ENCODE data around the gene NOL3. TPM values are rescaled to one million over a fixed set of nuclear protein-coding genes. Genes with fewer than 3 reads are reported as not detected.
A peak's percentile ranks its signal among the peaks of the same experiment; 100 is the strongest.

Gene NOL3
- total RNA-seq, 2 experiments from 2014 or later: 14.8 to 20.1 TPM

GRCh38 chr16:67192781-67193361 is 22.5 kb downstream of the NOL3 start:
- ChIA-PET CTCF (interaction anchor here (0.9 to 2.0 kb wide), 7 partner anchors 32 to 239 kb away, joined by 3 to 8 read pairs (median 4); partner anchors contain the start of genes CES3 and TMEM208), POLR2A (interaction anchor here (0.7 to 1.5 kb wide), 4 partner anchors 17 to 54 kb away, joined by 3 to 5 read pairs (median 4); partner anchors contain the start of genes FBXL8, FHOD1 and TRADD)
- no peaks in the 10 kb centered on the region for H3K27me3 Mint-ChIP-seq
- peak; percentile 45 for DNase-seq
- H3K36me3 Mint-ChIP-seq: peaks cover 24% of the 10 kb centered on the region
- peak overlapping the region; percentile 91 for H3K4me3 Mint-ChIP-seq
- intact Hi-C loops (cut with micrococcal nuclease): loop anchor here (1.0 kb wide), 2 partner anchors 10 to 34 kb away; partner anchors contain the start of genes MATCAP1 and TMEM208
- H3K4me1 Mint-ChIP-seq (ENCODE audit: low read depth): peaks cover 39% of the 10 kb centered on the region
- no peaks in the 10 kb centered on the region for H3K9me3 Mint-ChIP-seq
- H3K27ac Mint-ChIP-seq: peak overlapping the region; percentile 86

GRCh38 chr16:67193536-67193935 is 23.2 kb downstream of the NOL3 start:
- Mint-ChIP-seq H3K36me3 (peaks cover 24% of the 10 kb centered on the region), H3K27ac (peak overlapping the region; percentile 86), H3K9me3 (no peaks in the 10 kb centered on the region), H3K27me3 (no peaks in the 10 kb centered on the region), H3K4me1 (ENCODE audit: low read depth) (peaks cover 39% of the 10 kb centered on the region), H3K4me3 (peak overlapping the region; percentile 91)
- CTCF ChIA-PET: interaction anchor here (1.4 to 2.0 kb wide), 3 partner anchors 33 to 240 kb away, joined by 3 to 7 read pairs (median 6); partner anchors contain the start of gene TMEM208
- DNase-seq: no peak
- intact Hi-C loops (cut with micrococcal nuclease): no loop called here
- POLR2A ChIA-PET: interaction anchor here (1.5 kb wide), 1 partner anchor 34 kb away, joined by 5 read pairs; the partner anchor contains the start of genes FBXL8 and TRADD

- POLR2A ChIA-PET: interaction anchor here (0.7 kb wide), 1 partner anchor 90 kb away, joined by 3 read pairs; no protein-coding TSS in a partner anchor
- H3K4me1 Mint-ChIP-seq (ENCODE audit: low read depth): peaks cover 39% of the 10 kb centered on the region
- intact Hi-C loops (cut with micrococcal nuclease): no loop called here
- peak overlapping the region; percentile 91 for H3K4me3 Mint-ChIP-seq
- H3K27ac Mint-ChIP-seq: peak overlapping the region; percentile 47
- CTCF ChIA-PET: interaction anchor here (2.0 kb wide), 1 partner anchor 39 kb away, joined by 7 read pairs; no protein-coding TSS in a partner anchor
- no peak for DNase-seq
- no peaks in the 10 kb centered on the region for H3K9me3 Mint-ChIP-seq
- no peaks in the 10 kb centered on the region for H3K27me3 Mint-ChIP-seq
- H3K36me3 Mint-ChIP-seq: peaks cover 24% of the 10 kb centered on the region
Observed at GRCh38 chr16:67194260-67194659, 23.9 kb downstream of the NOL3 start.

- intact Hi-C loops (cut with micrococcal nuclease): no loop called here
- DNase-seq: no peak
- Mint-ChIP-seq H3K36me3 (peaks cover 28% of the 10 kb centered on the region), H3K27ac (no peak overlapping the region), H3K4me3 (no peak overlapping the region), H3K27me3 (no peaks in the 10 kb centered on the region), H3K4me1 (ENCODE audit: low read depth) (peaks cover 39% of the 10 kb centered on the region), H3K9me3 (no peaks in the 10 kb centered on the region)
- ChIA-PET CTCF (no interaction called here), POLR2A (no interaction called here)
Observed at GRCh38 chr16:67195676-67196075, 25.3 kb downstream of the NOL3 start.

GRCh38 chr16:67196881-67197280 is 26.5 kb downstream of the NOL3 start:
- Mint-ChIP-seq H3K36me3 (peaks cover 32% of the 10 kb centered on the region), H3K27me3 (no peaks in the 10 kb centered on the region), H3K27ac (no peak overlapping the region), H3K4me3 (no peak overlapping the region), H3K4me1 (ENCODE audit: low read depth) (peaks cover 30% of the 10 kb centered on the region), H3K9me3 (no peaks in the 10 kb centered on the region)
- ChIA-PET POLR2A (no interaction called here), CTCF (interaction anchor here (1.8 to 2.2 kb wide), 2 partner anchors 27 to 47 kb away, joined by 7 to 9 read pairs; no protein-coding TSS in a partner anchor)
- intact Hi-C loops (cut with micrococcal nuclease): no loop called here
- DNase-seq: no peak

- no peaks in the 10 kb centered on the region for H3K27me3 Mint-ChIP-seq
- POLR2A ChIA-PET: interaction anchor here (1.4 kb wide), 1 partner anchor 9 kb away, joined by 4 read pairs; no protein-coding TSS in a partner anchor
- intact Hi-C loops (cut with micrococcal nuclease): no loop called here
- peaks cover 29% of the 10 kb centered on the region for H3K36me3 Mint-ChIP-seq
- H3K27ac Mint-ChIP-seq: no peak overlapping the region
- H3K4me1 Mint-ChIP-seq (ENCODE audit: low read depth): peaks cover 27% of the 10 kb centered on the region
- no peak for DNase-seq
- CTCF ChIA-PET: interaction anchor here (0.6 to 2.2 kb wide), 16 partner anchors 9 to 288 kb away, joined by 3 to 9 read pairs (median 3); partner anchors contain the start of gene TMEM208
- no peaks in the 10 kb centered on the region for H3K9me3 Mint-ChIP-seq
- no peak overlapping the region for H3K4me3 Mint-ChIP-seq
Observed at GRCh38 chr16:67197704-67198103, 27.4 kb downstream of the NOL3 start.

- intact Hi-C loops (cut with micrococcal nuclease): no loop called here
- no peaks in the 10 kb centered on the region for H3K9me3 Mint-ChIP-seq
- ChIA-PET POLR2A (interaction anchor here (1.4 kb wide), 1 partner anchor 9 kb away, joined by 4 read pairs; no protein-coding TSS in a partner anchor), CTCF (interaction anchor here (0.6 to 2.2 kb wide), 17 partner anchors 10 to 287 kb away, joined by 3 to 9 read pairs (median 3); partner anchors contain the start of gene TMEM208)
- peaks cover 21% of the 10 kb centered on the region for H3K4me1 Mint-ChIP-seq (ENCODE audit: low read depth)
- DNase-seq: peak; percentile 41
- no peak overlapping the region for H3K27ac Mint-ChIP-seq
- no peak overlapping the region for H3K4me3 Mint-ChIP-seq
- peaks cover 27% of the 10 kb centered on the region for H3K36me3 Mint-ChIP-seq
- H3K27me3 Mint-ChIP-seq: no peaks in the 10 kb centered on the region
Observed at GRCh38 chr16:67198238-67198734, 27.9 kb downstream of the NOL3 start.

- DNase-seq: no peak
- intact Hi-C loops (cut with micrococcal nuclease): no loop called here
- ChIA-PET CTCF (interaction anchor here (1.3 to 2.2 kb wide), 3 partner anchors 10 to 234 kb away, joined by 3 to 9 read pairs (median 8); no protein-coding TSS in a partner anchor), POLR2A (no interaction called here)
- no peak within 1 kb of the TSS for H3K27ac Mint-ChIP-seq
- peaks cover 22% of the 10 kb centered on the region for H3K36me3 Mint-ChIP-seq
- H3K4me1 Mint-ChIP-seq (ENCODE audit: low read depth): peaks cover 12% of the 10 kb centered on the region
- H3K9me3 Mint-ChIP-seq: no peaks in the 10 kb centered on the region
- H3K4me3 Mint-ChIP-seq: no peak within 1 kb of the TSS
- H3K27me3 Mint-ChIP-seq: no peaks in the 10 kb centered on the region
Observed at GRCh38 chr16:67199011-67199807, 28.9 kb downstream of the NOL3 start, which contains the start of gene ELMO3. TSS of gene ELMO3 (plus strand) at chr16:67199131. CDS start at chr16:67199327, 196 bp downstream.

GRCh38 chr16:67199808-67200198 is 29.5 kb downstream of the NOL3 start:
- ChIA-PET CTCF (interaction anchor here (1.5 kb wide), 1 partner anchor 234 kb away, joined by 3 read pairs; no protein-coding TSS in a partner anchor), POLR2A (no interaction called here)
- Mint-ChIP-seq H3K36me3 (peaks cover 21% of the 10 kb centered on the region), H3K9me3 (no peaks in the 10 kb centered on the region), H3K27ac (no peak overlapping the region), H3K4me3 (no peak overlapping the region), H3K27me3 (no peaks in the 10 kb centered on the region), H3K4me1 (ENCODE audit: low read depth) (peaks cover 10% of the 10 kb centered on the region)
- DNase-seq: no peak
- intact Hi-C loops (cut with micrococcal nuclease): no loop called here

- POLR2A ChIA-PET: no interaction called here
Observed at GRCh38 chr16:67200491-67200890, 30.2 kb downstream of the NOL3 start.

GRCh38 chr16:67201411-67202345 is 31.3 kb downstream of the NOL3 start:
- intact Hi-C loops (cut with micrococcal nuclease): no loop called here
- DNase-seq: no peak
- no peak overlapping the region for H3K27ac Mint-ChIP-seq
- peaks cover 9% of the 10 kb centered on the region for H3K36me3 Mint-ChIP-seq
- ChIA-PET CTCF (no interaction called here), POLR2A (no interaction called here)
- H3K4me3 Mint-ChIP-seq: no peak overlapping the region
- no peaks in the 10 kb centered on the region for H3K9me3 Mint-ChIP-seq
- peaks cover 2% of the 10 kb centered on the region for H3K4me1 Mint-ChIP-seq (ENCODE audit: low read depth)
- no peaks in the 10 kb centered on the region for H3K27me3 Mint-ChIP-seq

More at GRCh38 chr16:67200491-67200890, 30.2 kb downstream of the NOL3 start:
- Mint-ChIP-seq H3K36me3 (peaks cover 21% of the 10 kb centered on the region), H3K4me1 (ENCODE audit: low read depth) (peaks cover 10% of the 10 kb centered on the region), H3K9me3 (no peaks in the 10 kb centered on the region), H3K4me3 (no peak overlapping the region), H3K27me3 (no peaks in the 10 kb centered on the region), H3K27ac (no peak overlapping the region)
- intact Hi-C loops (cut with micrococcal nuclease): no loop called here
- no peak for DNase-seq
- CTCF ChIA-PET: no interaction called here
